GM19452 (cell line): ENCODE results near the gene ARL6IP6.
A peak's percentile ranks its signal among the peaks of the same experiment; 100 is the strongest.

Experiments
- ATAC-seq: cut with Tn5 transposase; IDR thresholded peaks from one replicate; pipeline ENCODE4 v1.9.1; 2021; ENCODE audit not compliant: unreplicated experiment

ARL6IP6 gene

DNA sequence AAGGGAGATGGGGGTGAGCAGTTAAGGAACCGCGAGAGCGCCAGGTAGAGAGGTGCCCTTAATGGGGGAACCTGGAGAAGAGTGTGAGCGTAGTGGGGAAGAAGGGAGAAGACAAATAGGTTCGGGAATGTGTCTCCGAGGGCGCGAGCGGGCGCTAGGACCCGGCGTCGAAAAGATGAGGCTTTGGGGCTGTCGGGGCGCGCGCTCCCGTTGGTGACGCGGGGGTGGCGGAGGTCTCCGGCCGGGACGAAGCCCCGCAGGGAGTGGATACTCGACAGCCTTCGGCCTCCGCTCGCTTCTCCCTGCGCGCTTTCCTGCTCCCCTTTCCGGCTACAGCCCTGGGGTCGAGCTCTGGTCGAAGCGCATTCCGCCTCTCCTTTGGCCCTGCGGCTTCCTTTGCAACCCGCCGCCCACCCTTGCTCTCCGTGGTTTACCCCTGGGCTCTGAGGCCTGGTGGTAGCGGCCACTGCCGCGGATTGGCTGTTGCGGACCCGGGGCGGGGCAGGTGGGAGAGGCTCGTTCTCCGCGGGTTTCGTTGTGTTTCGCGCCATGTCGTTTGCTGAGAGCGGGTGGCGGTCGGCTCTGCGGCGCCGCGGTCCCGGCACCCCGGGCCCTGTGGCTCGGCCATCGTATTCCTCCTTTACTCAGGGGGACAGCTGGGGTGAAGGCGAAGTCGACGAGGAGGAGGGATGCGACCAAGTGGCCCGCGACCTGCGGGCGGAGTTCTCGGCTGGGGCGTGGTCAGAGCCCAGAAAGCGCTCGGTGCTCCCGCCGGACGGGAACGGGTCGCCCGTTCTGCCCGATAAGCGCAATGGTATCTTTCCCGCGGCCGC is at the start of gene ARL6IP6:
ARL6IP6 (plus strand) TSS at position 545 of the 833 bp plus-strand sequence; CDS start at position 550, 5 bp downstream.
- peak; percentile 69 for ATAC-seq

DNA sequence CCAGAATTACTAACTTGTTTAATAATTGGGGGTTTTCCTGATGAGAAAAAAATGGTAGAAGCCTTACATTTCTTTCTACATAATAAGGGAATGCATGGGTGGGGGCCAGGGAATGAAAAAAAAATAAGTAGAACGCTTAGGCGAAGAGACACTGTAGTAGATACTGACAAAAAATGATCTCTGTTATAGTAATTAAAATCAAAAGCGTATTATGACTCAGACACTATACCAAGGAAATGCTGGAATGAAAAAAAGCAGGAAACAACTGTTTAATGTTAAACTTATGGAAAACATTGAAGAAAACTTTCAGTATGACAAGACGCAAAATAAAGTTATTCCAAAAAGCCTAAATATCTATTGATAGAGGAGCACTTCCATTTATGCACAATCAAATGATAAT is 44.1 kb upstream of the ARL6IP6 start:
- ATAC-seq = no peak

DNA sequence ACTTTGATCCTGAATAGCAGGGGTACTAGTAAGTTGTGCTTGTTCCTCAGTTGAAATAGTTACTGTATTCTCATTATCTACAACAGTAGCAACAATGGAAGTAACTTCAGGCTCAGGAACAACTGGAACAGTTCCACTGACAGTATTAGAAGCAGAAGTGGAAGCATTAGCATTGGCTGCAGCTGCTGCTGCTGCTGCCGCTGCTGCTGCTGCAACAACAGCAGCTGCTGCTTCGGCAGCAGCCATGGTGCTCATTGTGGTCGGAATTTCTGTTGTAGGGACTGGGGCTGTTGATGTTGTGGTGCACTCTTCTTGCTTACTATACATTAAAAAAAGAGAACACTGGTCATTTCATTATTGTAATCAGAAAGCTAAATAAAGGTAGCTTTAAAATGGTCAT is 42.0 kb upstream of the ARL6IP6 start:
- no peak for ATAC-seq

DNA sequence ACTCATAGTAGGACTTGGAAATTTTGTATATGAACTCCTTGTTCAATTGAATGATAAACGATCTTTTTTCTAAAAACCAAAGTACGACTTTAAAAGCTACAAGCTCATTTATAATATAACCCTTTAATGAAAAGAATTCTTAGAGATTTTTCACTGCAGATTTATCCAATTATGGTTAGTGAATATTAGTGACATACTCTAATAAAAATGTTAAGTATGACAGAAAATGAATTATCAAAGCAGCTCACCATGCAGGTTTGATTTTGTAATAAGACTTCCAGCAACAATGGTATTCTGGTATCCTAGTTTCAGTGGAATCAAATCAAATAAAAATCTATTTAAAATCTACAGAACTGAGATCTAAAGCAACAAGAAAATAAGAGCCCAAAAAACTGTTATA is 39.6 kb upstream of the ARL6IP6 start:
- no peak for ATAC-seq

DNA sequence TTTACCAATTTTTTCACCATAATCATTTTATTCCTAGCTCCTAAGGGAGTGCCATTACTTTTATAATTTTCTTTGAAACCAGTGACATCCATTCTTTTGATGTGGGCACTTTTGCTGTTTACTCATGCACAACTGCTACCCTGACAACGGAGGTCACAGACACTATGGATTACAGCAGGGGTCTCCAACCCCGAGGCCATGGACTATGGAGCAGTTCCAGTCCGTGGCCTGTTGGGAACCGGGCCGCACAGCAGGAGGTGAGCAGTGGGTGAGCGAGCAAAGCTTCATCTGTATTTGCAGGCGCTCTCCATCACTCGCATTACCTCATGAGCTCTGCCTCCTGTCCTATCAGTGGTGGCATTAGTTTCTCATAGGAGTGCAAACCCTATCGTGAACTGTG is 35.8 kb upstream of the ARL6IP6 start:
- no peak for ATAC-seq

DNA sequence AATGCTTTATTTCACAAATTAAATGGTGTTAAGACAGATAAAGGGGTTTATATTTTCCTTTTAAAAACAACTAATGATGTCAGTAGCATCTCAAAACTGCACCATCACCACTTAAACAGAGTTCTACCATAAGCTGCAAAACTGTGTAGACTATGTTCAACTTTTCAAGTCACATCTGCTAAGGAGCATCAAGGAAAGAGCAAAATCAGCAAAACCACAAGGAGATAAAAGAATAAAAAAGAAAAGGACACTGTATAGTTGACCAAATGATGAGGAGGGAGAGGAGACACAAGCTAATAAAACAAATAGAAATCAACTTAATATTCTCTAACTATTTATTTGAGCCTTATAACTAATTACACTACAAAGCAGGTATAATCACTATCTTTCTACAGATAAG is 35.0 kb upstream of the ARL6IP6 start:
- ATAC-seq = no peak

DNA sequence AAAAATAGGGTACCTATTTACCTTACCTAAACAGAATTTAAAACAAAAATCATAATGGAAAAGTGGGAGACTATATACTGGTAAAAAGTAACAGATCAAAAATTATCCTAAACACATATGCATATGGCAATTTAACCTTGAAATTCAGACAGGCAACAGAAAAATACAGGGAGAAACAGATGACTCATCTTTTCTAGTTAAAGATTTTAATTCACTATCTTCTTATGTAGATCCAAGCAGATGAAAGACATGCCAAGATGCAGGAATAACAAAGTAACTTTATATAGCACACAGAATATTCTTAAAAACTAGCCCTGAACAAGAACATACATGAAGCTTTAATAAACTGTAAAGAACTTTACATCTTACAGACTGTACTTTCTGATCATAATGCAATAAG is 32.1 kb upstream of the ARL6IP6 start:
- ATAC-seq = no peak

DNA sequence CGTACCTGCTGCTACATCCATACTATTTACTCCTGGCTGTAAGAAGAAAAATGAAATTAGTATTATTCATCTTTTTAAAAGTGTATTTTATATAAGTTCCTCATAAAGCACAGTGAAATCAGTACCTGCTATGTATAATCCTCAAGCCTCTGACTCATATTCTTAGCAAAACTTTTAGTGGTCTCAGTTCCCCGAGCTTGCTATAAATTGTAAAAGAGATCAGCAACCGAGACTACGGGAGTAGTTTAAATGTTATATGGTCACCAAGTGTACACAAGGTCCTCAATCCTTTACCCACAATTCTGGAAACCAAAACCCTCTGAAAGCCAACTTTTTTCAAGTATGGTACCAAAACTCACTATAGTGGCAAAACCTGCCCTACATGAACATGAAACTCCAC is 25.4 kb upstream of the ARL6IP6 start:
- ATAC-seq = peak; percentile 89

DNA sequence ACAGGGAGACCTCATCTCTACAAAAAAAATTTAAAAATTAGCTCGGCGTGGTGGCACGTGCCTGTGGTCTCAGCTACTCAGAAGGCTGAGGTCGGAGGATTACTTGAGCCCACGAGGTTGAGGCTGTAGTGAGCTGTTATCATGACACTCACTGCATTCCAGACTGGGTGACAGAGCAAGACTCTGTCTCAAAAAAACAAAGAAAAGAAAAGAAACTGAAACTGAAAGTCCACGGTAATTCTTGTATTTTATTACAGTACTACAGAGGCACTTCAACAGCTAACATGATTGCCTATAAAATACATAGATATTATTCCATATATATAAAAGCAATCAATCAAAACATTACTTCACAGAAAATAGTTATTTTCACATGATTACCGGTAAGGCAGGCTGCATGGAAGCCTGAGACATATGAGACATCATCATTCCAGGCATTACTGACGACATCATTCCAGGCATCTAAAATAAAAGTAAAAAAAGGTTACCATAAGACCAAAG is 24.2 kb upstream of the ARL6IP6 start:
- ATAC-seq = no peak

DNA sequence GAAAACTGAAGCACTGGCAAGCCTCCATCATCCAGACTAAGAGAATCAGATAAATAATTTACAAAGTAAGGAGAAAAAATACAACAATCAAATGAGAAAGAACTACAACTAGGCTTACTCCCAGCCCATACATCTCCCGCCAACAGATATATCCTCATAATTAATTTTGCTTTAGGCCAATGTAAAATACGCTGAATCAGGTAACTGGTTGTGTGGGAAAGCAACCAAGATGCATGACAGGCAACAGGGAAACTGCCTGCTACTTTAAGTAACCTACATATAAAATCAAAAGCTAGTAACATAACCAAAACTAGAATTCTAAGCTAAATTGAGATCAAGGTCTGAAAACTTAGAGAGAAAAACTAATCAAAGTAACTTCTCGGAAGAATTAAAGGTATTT is 22.7 kb upstream of the ARL6IP6 start:
- no peak for ATAC-seq

DNA sequence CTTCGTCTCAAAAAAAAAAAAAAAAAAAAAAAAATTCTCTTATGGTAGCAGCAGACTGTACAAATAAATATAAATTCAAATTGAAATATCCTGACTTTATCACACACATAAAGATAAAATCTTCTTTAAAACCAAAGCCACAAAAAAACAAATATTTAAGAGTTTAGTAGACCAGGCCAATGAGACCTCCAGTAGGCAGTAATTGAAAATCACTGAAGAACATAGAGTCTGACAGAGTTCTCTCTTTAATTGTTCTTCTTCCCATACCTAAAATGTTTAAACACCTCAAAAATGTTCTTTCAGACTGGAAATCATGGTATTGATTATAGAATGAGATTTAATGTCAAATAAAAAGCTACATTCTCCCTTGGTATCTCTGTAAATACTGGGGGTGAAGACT is 21.9 kb upstream of the ARL6IP6 start:
- ATAC-seq = no peak

DNA sequence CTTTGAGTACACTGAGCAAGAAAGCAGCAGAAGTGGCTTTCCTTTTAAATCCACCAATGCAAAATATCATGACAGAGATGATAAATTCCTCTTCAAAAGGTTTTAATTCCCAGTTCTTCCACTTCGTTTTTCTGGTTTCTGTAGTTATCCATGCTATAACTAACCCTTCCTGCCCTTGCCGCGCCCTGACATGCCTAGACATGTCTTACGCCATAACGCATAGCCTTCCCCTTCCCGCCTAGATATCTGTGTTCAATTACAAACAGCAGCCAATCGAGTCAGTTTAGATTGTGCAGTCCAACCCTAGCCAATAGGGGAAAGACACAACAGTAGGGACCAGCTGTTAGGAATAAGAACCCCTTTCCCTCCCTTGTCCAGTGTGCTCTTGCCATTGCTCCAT is 17.2 kb upstream of the ARL6IP6 start:
- ATAC-seq = no peak

DNA sequence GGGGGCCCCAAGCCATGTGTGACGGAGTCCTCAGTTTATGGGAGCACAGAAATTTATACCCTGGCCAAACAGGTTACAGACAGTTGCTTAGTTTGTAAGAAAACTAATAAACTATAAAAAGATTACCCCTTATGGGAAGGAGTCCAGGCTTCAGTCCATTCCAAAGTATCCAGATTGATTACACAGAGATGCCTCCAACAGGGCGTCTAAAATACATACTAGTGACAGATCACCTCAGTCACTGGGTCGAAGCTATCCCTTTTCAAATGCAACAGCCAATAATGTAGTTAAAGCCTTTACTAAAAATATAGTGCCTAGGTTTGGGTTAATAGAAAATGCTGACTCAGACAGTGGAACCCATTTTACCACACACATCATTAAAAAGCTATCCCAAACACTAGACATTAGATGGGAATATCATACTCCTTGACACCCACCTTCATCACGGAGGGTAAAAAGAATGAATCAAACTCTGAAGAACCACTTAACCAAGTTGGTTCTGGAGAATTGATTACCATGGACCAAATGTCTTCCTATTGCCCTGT is 11.9 kb upstream of the ARL6IP6 start:
- ATAC-seq = no peak

DNA sequence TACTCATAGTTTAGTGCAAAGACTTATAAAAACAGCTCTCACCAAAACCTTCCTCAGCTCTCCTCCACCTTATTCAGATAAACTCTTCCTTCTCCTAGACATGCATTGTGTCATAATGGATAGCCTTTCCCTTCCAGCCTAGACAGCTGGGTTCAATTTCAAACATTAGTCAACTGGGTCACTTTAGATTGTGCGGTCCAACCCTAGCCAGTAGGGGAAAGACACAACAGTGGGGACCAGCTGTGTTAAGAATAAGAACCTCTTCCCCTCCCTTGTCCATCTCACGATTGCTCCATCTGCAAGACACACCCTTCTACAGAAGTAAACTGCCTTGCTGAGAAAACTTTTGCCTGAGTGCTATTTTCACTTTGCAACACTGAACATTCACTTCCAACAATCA is 9.7 kb upstream of the ARL6IP6 start:
- ATAC-seq = no peak

DNA sequence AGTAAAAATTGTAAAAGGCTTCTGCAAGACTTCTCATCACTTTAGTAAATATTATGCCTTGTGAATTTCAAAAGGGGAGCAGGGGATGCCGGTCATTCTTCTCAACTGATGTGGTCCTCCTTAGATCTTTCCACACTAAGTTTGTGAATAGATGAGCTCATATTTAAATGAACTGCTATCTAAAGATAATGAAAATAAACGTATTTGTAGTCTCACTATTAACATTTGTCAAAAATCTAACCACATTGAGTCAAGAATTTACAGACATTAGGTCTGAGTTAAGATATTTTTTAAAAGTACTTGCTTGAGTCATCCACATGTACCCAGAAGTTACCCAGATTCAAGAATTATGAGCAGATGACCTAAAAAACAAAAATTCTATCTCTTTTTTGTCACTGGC is 7.7 kb upstream of the ARL6IP6 start:
- no peak for ATAC-seq

DNA sequence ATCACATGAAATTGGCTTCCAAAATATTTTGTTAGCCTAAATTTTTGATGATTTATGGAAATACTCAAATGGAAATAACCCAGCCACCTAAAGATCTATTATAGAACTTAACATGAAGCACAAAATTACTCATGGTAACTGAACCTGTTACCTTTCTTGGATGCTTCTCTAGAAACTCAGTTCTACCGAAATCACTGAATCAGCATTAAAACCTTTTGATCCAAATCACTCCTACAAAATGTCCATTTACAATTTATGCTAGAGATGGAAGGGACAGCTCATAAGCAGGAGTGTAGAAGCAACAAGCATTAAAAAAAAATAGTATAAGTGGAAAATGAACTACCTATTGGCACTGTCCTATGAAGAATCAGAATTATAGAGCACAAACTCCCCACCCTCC is 3.3 kb upstream of the ARL6IP6 start:
- ATAC-seq = no peak

DNA sequence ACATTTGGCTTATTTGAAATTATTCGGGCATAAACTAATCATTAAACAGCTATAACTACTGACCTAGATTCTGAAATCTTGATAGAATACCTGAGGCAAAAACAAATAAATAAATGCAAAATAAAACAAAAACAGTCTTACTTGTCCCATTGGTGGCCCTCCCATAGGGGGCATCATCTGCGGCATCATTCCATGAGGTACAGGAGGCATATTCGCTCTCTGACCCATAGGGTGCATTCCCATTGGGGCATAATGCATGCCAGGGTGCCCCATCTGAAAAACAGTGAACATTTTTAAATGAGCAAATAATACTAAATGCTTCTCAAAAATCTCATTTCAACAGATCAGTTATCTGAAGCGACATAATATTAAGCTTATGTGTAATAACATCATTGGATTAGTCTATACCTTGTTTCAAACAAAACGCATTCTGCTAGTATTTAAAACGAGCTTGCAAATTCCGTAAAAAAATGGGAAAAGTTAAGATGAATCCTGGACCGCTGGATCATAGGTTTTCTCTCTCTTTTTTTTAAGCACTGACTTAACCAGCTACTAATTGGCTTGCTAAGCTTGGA is 2.5 kb upstream of the ARL6IP6 start:
- no peak for ATAC-seq

DNA sequence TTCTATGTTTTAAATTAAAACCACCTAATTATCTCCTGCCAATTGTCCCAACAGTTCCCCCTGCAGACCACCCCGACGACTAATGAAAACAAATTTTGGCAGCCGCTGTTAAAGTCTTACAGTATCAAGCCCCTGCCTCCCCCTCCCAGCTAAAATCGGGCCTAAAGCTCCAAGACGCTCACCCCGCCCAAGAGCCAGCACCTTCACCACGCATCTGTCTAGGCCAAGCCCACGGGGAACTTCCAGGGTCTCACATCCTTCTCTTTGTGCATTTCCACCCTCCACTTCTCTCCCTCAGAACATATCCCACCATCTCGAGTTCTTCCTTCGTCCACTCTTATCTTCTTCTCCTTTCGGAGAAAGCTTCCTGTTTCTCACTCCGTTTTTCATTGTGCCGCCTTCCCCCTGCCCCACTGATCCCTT is 1.6 kb upstream of the ARL6IP6 start:
- ATAC-seq = peak; percentile 1

DNA sequence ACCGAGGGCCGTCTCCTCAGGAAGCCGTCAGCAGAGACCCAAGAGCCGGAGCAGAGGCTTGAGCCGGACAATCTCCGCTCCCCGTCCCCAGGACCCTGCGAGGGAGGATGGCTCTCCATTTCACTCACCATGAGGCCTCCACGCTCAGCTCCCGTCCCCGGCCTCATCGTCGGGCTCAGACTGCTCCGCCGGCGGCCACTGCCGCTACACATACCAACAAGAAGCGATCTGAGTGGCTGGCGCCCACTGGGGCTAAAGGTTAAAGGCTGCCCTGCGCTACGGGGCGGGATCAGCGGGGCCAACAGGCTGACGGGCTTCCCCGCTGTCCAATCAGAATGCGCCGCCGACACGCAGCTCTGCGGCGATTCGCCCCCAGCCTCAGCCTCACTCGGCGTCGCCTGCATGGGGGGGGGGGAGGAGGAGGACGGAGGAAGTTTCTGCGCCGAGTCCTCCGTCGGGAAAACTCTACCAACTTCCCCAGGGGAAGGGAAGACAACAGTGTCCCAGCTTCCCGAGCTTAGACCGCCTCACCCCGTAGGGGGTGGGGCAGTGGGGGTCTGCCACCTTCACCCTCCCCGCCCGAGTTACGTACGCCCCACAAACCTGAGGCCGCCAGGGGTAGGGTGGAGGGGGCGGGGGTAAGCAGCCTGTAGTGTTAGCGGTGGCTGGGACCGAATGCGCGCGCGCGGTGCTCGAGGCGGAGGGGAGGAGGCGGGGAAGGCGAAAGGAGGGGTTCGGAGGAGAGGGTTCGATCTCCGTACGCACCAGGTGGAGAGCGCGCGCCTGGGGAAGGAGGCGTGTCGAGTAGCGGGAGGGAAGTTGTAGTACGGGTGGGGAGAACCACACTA is 968 bp upstream of the ARL6IP6 start, which contains the start of gene PRPF40A:
PRPF40A (minus strand) TSS at position 234 of the 848 bp plus-strand sequence; CDS start at position 212, 22 bp downstream.
- ATAC-seq = peak; percentile 62

DNA sequence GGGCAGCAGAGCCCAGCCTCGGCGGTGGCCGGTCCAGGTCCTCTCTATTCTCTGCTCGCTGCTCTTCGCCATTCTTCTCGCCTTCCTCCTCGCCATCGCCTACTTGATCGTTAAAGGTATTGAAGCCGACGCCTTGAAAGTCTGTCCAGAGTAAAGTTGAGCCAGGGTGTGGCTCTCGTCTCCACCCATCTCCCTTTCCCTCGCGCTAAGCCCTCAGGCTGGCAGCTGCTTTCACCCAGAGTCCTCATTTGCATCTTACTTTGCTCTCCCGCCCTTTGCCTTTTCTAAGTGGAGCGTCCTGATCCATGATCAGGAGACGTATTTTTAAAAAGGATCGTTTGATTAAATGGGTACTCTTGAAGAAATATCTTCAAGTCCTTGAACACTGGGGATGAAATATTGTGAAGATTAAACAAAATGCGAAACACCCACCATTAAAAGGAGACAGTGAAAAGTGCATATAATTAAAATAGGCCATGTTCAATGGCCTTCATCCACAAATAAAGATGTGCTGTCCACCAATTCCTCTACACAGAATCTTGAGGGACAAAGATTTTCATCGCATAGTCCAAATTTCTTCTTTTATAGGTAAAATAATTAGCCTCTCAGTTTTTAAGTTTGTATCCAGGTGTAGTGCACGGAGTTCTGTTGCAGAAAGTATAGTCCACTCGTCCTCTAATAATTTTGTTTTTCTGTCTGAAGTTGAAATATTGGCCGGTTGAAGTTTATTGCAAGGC is 657 bp downstream of the ARL6IP6 start:
- ATAC-seq = peak; percentile 27
